Astrocyte (in vitro differentiated cells and primary cell): Measurements from ENCODE around the gene TOMM6.

ENCODE experiments used
- EZH2 ChIP-seq: IDR thresholded peaks from 2 replicates; pipeline ENCODE4 v1.6.1; 2012; ENCODE audit warnings: mild to moderate bottlenecking, low read length, inconsistent platforms; ENCODE audit not compliant: insufficient read depth
- TF ChIP-seq, protein P1 (sequence below): IDR thresholded peaks from 2 replicates; pipeline ENCODE4 v1.5.1; 2011; ENCODE audit warnings: low read depth, mild to moderate bottlenecking, inconsistent platforms, low read length, moderate library complexity; ENCODE audit not compliant: insufficient read depth

GRCh38 chr6:41758641-41759035 is 28.9 kb upstream of the TOMM6 start:
- TF ChIP-seq, protein P1, sequence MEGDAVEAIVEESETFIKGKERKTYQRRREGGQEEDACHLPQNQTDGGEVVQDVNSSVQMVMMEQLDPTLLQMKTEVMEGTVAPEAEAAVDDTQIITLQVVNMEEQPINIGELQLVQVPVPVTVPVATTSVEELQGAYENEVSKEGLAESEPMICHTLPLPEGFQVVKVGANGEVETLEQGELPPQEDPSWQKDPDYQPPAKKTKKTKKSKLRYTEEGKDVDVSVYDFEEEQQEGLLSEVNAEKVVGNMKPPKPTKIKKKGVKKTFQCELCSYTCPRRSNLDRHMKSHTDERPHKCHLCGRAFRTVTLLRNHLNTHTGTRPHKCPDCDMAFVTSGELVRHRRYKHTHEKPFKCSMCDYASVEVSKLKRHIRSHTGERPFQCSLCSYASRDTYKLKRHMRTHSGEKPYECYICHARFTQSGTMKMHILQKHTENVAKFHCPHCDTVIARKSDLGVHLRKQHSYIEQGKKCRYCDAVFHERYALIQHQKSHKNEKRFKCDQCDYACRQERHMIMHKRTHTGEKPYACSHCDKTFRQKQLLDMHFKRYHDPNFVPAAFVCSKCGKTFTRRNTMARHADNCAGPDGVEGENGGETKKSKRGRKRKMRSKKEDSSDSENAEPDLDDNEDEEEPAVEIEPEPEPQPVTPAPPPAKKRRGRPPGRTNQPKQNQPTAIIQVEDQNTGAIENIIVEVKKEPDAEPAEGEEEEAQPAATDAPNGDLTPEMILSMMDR, result no peak
- TF ChIP-seq EZH2, result no peak
